Activated T-cell treated with anti-CD3 and anti-CD28 coated beads, Interleukin-2, amount 50 U/mL, for 1 hour (primary cell): Measurements from ENCODE around the gene RBM6.
"Not testable (repeated sequence)": the region's sequence is repeated elsewhere in the genome, so short reads cannot be mapped to it uniquely, and the experiment has no call there.

ENCODE experiments used
- DNase-seq: peaks from one replicate; pipeline ENCODE4 v3.0.0-alpha.2; 2020

RBM6 gene

GRCh38 chr3:49984394-49984793 is 44.4 kb downstream of the RBM6 start:
- no peak for DNase-seq

GRCh38 chr3:49992326-49992725 is 52.4 kb downstream of the RBM6 start:
- DNase-seq, result no peak

GRCh38 chr3:49994476-49994875 is 54.5 kb downstream of the RBM6 start:
- no peak for DNase-seq

GRCh38 chr3:49996016-49996415 is 56.1 kb downstream of the RBM6 start:
- no peak for DNase-seq

- DNase-seq, result no peak
Measured at GRCh38 chr3:49997862-49998261, 57.9 kb downstream of the RBM6 start.

GRCh38 chr3:49998326-49998725 is 58.4 kb downstream of the RBM6 start:
- DNase-seq, result no peak

GRCh38 chr3:50001511-50001910 is 61.6 kb downstream of the RBM6 start:
- no peak for DNase-seq

- no peak for DNase-seq
Measured at GRCh38 chr3:50003216-50003615, 63.3 kb downstream of the RBM6 start.

GRCh38 chr3:50003824-50004223 is 63.9 kb downstream of the RBM6 start:
- DNase-seq, result no peak

- DNase-seq, result no peak
Measured at GRCh38 chr3:50008931-50009330, 69.0 kb downstream of the RBM6 start.

- no peak for DNase-seq
Measured at GRCh38 chr3:50010959-50011358, 71.0 kb downstream of the RBM6 start.

GRCh38 chr3:50015918-50016317 is 76.0 kb downstream of the RBM6 start:
- DNase-seq, result no peak

GRCh38 chr3:50028346-50028745 is 88.4 kb downstream of the RBM6 start:
- DNase-seq, result no peak

GRCh38 chr3:50031201-50031600 is 91.3 kb downstream of the RBM6 start:
- not testable (repeated sequence) for DNase-seq

GRCh38 chr3:50044976-50045375 is 105.0 kb downstream of the RBM6 start:
- DNase-seq, result no peak

GRCh38 chr3:50047426-50047825 is 107.5 kb downstream of the RBM6 start:
- no peak for DNase-seq

- no peak for DNase-seq
Measured at GRCh38 chr3:50050361-50050760, 110.4 kb downstream of the RBM6 start.

GRCh38 chr3:50057756-50058155 is 117.8 kb downstream of the RBM6 start:
- DNase-seq, result no peak

- no peak for DNase-seq
Measured at GRCh38 chr3:50068134-50068533, 128.2 kb downstream of the RBM6 start.

- DNase-seq, result no peak
Measured at GRCh38 chr3:50078091-50078490, 138.1 kb downstream of the RBM6 start.

GRCh38 chr3:50078622-50079021 is 138.7 kb downstream of the RBM6 start:
- no peak for DNase-seq

GRCh38 chr3:50084951-50085350 is 145.0 kb downstream of the RBM6 start:
- DNase-seq, result not testable (repeated sequence)

- peak; percentile 87 for DNase-seq
Measured at GRCh38 chr3:50088725-50089608, 149.0 kb downstream of the RBM6 start, which contains the start of gene RBM5. TSS of gene RBM5 (plus strand) at chr3:50088919. CDS start at chr3:50090435, 1,516 bp downstream.

GRCh38 chr3:50089609-50089945 is 149.6 kb downstream of the RBM6 start:
- no peak for DNase-seq

- DNase-seq, result no peak
Measured at GRCh38 chr3:50090984-50091383, 151.0 kb downstream of the RBM6 start.
